Lung (tissue), 12 donors: ENCODE data around the gene CDH26. TPM values are rescaled to one million over a fixed set of nuclear protein-coding genes. Genes with fewer than 3 reads are reported as not detected.

Source experiments
- ATAC-seq: fragments of 200-7000 bp; cut with Tn5 transposase; one replicate; pipeline ENCODE4 v1.9.1; 2020; ENCODE audit warnings: moderate number of reproducible peaks; ENCODE audit not compliant: insufficient read depth, low FRiP score
- DNase-seq, 3 donors: peaks; one replicate each; pipeline ENCODE4 v3.0.0-alpha.2; 2013 to 2017
- H3K27ac ChIP-seq, 2 donors: one replicate each; pipeline ENCODE4 v1.5.1; 2013; ENCODE audit warnings: mild to moderate bottlenecking in 2 of 2, moderate library complexity in 2 of 2, control low read depth in 1 of 2, inconsistent platforms in 1 of 2, low read depth in 1 of 2, low read length in 1 of 2
- H3K27me3 ChIP-seq, 3 donors: one replicate each; pipeline ENCODE4 v1.5.1; 2013; ENCODE audit warnings: low read length in 2 of 3; ENCODE audit not compliant: control insufficient read depth in 3 of 3, insufficient read depth in 3 of 3
- H3K36me3 ChIP-seq, 4 donors: one replicate each; pipeline ENCODE4 v1.5.1; 2013; ENCODE audit warnings: low read length in 4 of 4, mild to moderate bottlenecking in 1 of 4, moderate library complexity in 1 of 4; ENCODE audit not compliant: control insufficient read depth in 4 of 4, insufficient read depth in 4 of 4
- H3K4me1 ChIP-seq, 5 donors: one replicate each; pipeline ENCODE4 v1.5.1; 2013; ENCODE audit warnings: low read length in 5 of 5, mild to moderate bottlenecking in 2 of 5, moderate library complexity in 1 of 5; ENCODE audit not compliant: control insufficient read depth in 5 of 5, insufficient read depth in 5 of 5
- H3K4me3 ChIP-seq: one replicate; pipeline ENCODE4 v1.5.1; 2013; ENCODE audit warnings: mild to moderate bottlenecking, control low read depth, moderate library complexity
- H3K9ac ChIP-seq, 2 donors: one replicate each; pipeline ENCODE4 v1.5.1; 2013; ENCODE audit warnings: low read length in 2 of 2, control low read depth in 1 of 2; ENCODE audit not compliant: insufficient read depth in 1 of 2
- H3K9me3 ChIP-seq, 4 donors: one replicate each; pipeline ENCODE4 v1.5.1; 2013; ENCODE audit warnings: low read length in 3 of 4, mild to moderate bottlenecking in 1 of 4, moderate library complexity in 1 of 4; ENCODE audit not compliant: control insufficient read depth in 4 of 4, insufficient read depth in 3 of 4
- CTCF ChIP-seq: IDR thresholded peaks from 2 replicates; pipeline ENCODE4 v1.5.1; 2012; ENCODE audit warnings: mild to moderate bottlenecking; ENCODE audit errors: control extremely low read depth, extremely low read depth
- WGBS, 2 donors: extraction: QIAGEN DNeasy Blood & Tissue Kit; methylation state at CpG; one replicate each; pipeline ENCODE4 v1.1.7; 2013; 5-methylcytosine and 5-hydroxymethylcytosine counted together
- polyA plus RNA-seq, 2 donors: library from polyadenylated mRNA; stranded (reverse); fragments of 200-250 nt; gene quantifications; one replicate each; pipeline ENCODE4 v1.2.1, GENCODE V29; 2013
- total RNA-seq, 2 donors: library from RNA; depleted of rRNA in 1 of 2; stranded (reverse); fragments of >200 nt in 1 of 2; gene quantifications; one replicate each; pipeline ENCODE4 v1.2.1, GENCODE V29; 2014 to 2021
- donor health status: control.
- donor health status: control.
- donor health status: Bipolar disorder and iron deficiency.
- donor health status: healthy.
- donor health status: DM: yes; HTN: yes; CAD: no.

CDH26 gene
- total and polyA plus RNA-seq, 4 donors: 5.7 to 11.3 (median 7.8) TPM

DNA sequence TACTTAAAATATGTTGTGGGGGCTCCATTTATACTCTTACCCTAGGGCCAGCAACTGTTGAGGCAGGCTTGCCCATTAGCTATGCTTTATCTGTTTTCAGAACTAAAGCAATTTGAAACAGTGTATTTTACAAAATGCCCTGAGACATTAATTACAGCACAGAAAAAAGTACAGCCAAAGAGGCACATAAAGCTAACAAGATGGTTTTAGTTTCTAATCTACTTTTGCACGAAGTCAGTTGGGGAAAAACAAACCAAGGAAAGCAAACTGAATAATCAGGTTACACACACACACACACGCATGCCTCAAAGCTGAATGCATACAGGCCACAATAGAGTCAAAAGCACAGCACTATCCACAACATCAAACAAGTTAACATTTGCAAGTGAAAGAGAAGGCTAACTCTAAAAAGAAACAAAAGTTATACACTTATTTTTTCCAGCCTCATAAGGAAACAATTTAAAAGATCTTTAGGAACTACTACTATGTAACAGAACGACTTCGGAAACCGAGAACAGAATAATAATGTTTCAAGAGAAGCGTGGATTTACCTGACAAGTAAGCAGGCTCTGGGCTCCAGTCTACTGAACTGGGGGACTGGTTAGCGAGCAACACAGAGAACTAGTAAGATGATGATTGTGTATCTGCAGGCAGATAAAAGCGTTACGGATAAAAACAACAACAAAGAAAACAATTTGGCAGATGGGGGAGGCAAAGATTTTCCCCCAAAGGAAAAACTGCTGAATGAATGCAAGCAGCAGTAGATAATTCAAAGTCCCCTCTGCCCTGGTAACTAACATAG lies 26.5 kb upstream of the CDH26 start:
- Histone ChIP-seq H3K27ac (no peak overlapping the region), H3K9ac (no peak overlapping the region), H3K27me3 (no peaks in the 10 kb centered on the region), H3K4me3 (no peak overlapping the region), H3K4me1 (peaks cover 0 to 9% (median 3%) of the 10 kb centered on the region in 5 donors), H3K36me3 (no peaks in the 10 kb centered on the region), H3K9me3 (no peaks in the 10 kb centered on the region)
- WGBS, 2 donors: 92% methylated on average over 9 of the region's 9 CpGs
- DNase-seq: no peak
- no peak for TF ChIP-seq CTCF
- no peak for ATAC-seq

DNA sequence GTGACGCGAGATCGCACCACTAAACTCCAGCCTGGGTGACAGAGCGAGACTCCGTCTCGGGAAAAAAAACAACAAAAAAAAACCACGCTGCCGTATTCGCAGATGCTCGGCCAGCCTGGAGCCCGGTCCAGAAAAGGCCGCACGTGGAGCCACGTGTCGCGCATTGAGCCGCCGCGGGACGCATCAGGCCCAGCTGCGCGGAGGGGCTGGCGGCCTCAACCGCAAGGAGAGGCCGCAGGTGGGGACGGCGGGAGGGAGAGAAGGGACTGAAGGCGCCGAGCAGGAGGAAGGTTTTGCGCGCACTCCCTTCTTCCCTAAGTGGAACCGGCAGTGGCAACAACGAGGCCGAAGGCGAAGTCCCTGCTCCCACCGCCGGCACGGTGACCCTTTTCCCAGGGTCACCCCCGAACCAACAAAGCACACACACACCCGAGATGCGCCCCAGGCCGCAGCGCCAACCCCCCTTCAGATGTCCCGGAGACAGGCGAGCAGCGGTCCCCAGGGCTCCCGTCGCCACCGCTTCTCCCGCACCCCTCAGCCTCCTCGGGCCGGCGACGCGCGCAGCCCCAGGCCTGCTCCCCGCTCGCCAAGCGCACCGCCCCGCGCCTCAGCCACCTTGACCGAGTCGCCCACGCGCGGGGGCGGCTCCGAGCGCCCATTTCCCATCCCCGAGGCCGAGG lies 25.5 kb upstream of the CDH26 start:
- DNase-seq (no peak), ATAC-seq (no peak)
- H3K9me3 ChIP-seq: no peaks in the 10 kb centered on the region
- H3K4me1 ChIP-seq: peaks cover 0 to 18% (median 6%) of the 10 kb centered on the region in 5 donors
- no peak overlapping the region for H3K9ac ChIP-seq
- no peaks in the 10 kb centered on the region for H3K27me3 ChIP-seq
- peak overlapping the region; percentile 14 for H3K4me3 ChIP-seq
- 85 to 89% methylated on average over 72 of the region's 72 CpGs for WGBS, 2 donors
- TF ChIP-seq CTCF: no peak
- no peak overlapping the region for H3K27ac ChIP-seq
- H3K36me3 ChIP-seq: no peaks in the 10 kb centered on the region

- ATAC-seq: no peak
- Histone ChIP-seq H3K9ac (no peak within 1 kb of the TSS), H3K27ac (peak within 1 kb of the TSS; percentile 44 to 51)
Observed at GRCh38 chr20:59933296-59933848, 24.9 kb upstream of the CDH26 start, which contains the start of gene SYCP2. SYCP2 (minus strand) TSS chr20:59933637; CDS start chr20:59922413, 11,224 bp downstream.

More at GRCh38 chr20:59933296-59933848, 24.9 kb upstream of the CDH26 start, which contains the start of gene SYCP2:
- TF ChIP-seq CTCF: no peak
- no peaks in the 10 kb centered on the region for H3K36me3 ChIP-seq
- peak within 1 kb of the TSS; percentile 69 for H3K4me3 ChIP-seq
- H3K27me3 ChIP-seq: no peaks in the 10 kb centered on the region
- peaks cover 1 to 25% (median 9%) of the 10 kb centered on the region in 5 donors for H3K4me1 ChIP-seq
- 31 to 49% methylated on average over 47 to 65 of the region's 65 CpGs for WGBS, 2 donors
- H3K9me3 ChIP-seq: no peaks in the 10 kb centered on the region
- DNase-seq: peak in 2 of 3 donors; percentile 60 to 66
